Inferior parietal cortex (tissue), 1 donor: ENCODE data around the gene MEIS2.
A peak's percentile ranks its signal among the peaks of the same experiment; 100 is the strongest.

Experiments used
- DNase-seq: peaks from one replicate; pipeline ENCODE4 v3.0.0-alpha.2; 2016; ENCODE audit errors: extremely low spot score

Gene MEIS2

GRCh38 chr15:37077623-37078351, 22.6 kb downstream of the MEIS2 start:
- no peak for DNase-seq

- no peak for DNase-seq
Measured at GRCh38 chr15:37076543-37076942, 23.8 kb downstream of the MEIS2 start.

GRCh38 chr15:37075777-37076176, 24.6 kb downstream of the MEIS2 start:
- no peak for DNase-seq

GRCh38 chr15:37072181-37072580, 28.2 kb downstream of the MEIS2 start:
- DNase-seq = no peak

GRCh38 chr15:37071134-37071533, 29.2 kb downstream of the MEIS2 start:
- no peak for DNase-seq

GRCh38 chr15:37070686-37071085, 29.7 kb downstream of the MEIS2 start:
- DNase-seq = no peak

GRCh38 chr15:37061996-37062395, 38.4 kb downstream of the MEIS2 start:
- DNase-seq = no peak

- no peak for DNase-seq
Measured at GRCh38 chr15:37059086-37059485, 41.3 kb downstream of the MEIS2 start.

- DNase-seq = no peak
Measured at GRCh38 chr15:37058316-37058985, 41.9 kb downstream of the MEIS2 start.

GRCh38 chr15:37057831-37058230, 42.5 kb downstream of the MEIS2 start:
- no peak for DNase-seq

- no peak for DNase-seq
Measured at GRCh38 chr15:37057256-37057655, 43.1 kb downstream of the MEIS2 start.

GRCh38 chr15:37056177-37057121, 43.9 kb downstream of the MEIS2 start:
- DNase-seq = no peak

GRCh38 chr15:37055481-37055880, 44.9 kb downstream of the MEIS2 start:
- no peak for DNase-seq

GRCh38 chr15:37054336-37054735, 46.0 kb downstream of the MEIS2 start:
- no peak for DNase-seq

GRCh38 chr15:37053166-37053565, 47.2 kb downstream of the MEIS2 start:
- no peak for DNase-seq

GRCh38 chr15:37050345-37050744, 50.0 kb downstream of the MEIS2 start:
- no peak for DNase-seq

GRCh38 chr15:37046876-37047614, 53.3 kb downstream of the MEIS2 start:
- no peak for DNase-seq

GRCh38 chr15:37045859-37046740, 54.2 kb downstream of the MEIS2 start:
- peak; percentile 36 for DNase-seq

- DNase-seq = no peak
Measured at GRCh38 chr15:37044915-37045648, 55.3 kb downstream of the MEIS2 start.

GRCh38 chr15:37041836-37042235, 58.5 kb downstream of the MEIS2 start:
- no peak for DNase-seq
